ENCODE data around the gene NEGR1.
A peak's percentile ranks its signal among the peaks of the same experiment; 100 is the strongest.

The NEGR1 gene

GRCh38 chr1:71660411-71660810, 621.9 kb downstream of the NEGR1 start:
- DNase-seq, result no peak

GRCh38 chr1:71657891-71658679, 624.3 kb downstream of the NEGR1 start:
- DNase-seq, result no peak

GRCh38 chr1:71656902-71657301, 625.4 kb downstream of the NEGR1 start:
- no peak for DNase-seq

- no peak for DNase-seq
Measured at GRCh38 chr1:71655604-71656003, 626.7 kb downstream of the NEGR1 start.

- DNase-seq, result no peak
Measured at GRCh38 chr1:71653952-71654351, 628.4 kb downstream of the NEGR1 start.

GRCh38 chr1:71651214-71651613, 631.1 kb downstream of the NEGR1 start:
- DNase-seq, result no peak

- DNase-seq, result peak; percentile 14
Measured at GRCh38 chr1:71650119-71650518, 632.2 kb downstream of the NEGR1 start.

GRCh38 chr1:71649608-71650007, 632.7 kb downstream of the NEGR1 start:
- no peak for DNase-seq

GRCh38 chr1:71647513-71648300, 634.6 kb downstream of the NEGR1 start:
- DNase-seq, result no peak

GRCh38 chr1:71645015-71645414, 637.3 kb downstream of the NEGR1 start:
- DNase-seq, result no peak

- no peak for DNase-seq
Measured at GRCh38 chr1:71641903-71642302, 640.4 kb downstream of the NEGR1 start.

- peak; percentile 88 for DNase-seq
Measured at GRCh38 chr1:71640998-71641397, 641.3 kb downstream of the NEGR1 start.

- no peak for DNase-seq
Measured at GRCh38 chr1:71640116-71640515, 642.2 kb downstream of the NEGR1 start.

GRCh38 chr1:71638081-71638766, 644.1 kb downstream of the NEGR1 start:
- no peak for DNase-seq

GRCh38 chr1:71635568-71635967, 646.8 kb downstream of the NEGR1 start:
- no peak for DNase-seq

- no peak for DNase-seq
Measured at GRCh38 chr1:71634159-71634558, 648.2 kb downstream of the NEGR1 start.

GRCh38 chr1:71630073-71630472, 652.3 kb downstream of the NEGR1 start:
- DNase-seq, result no peak

- no peak for DNase-seq
Measured at GRCh38 chr1:71625004-71625403, 657.3 kb downstream of the NEGR1 start.

- no peak for DNase-seq
Measured at GRCh38 chr1:71623888-71624287, 658.5 kb downstream of the NEGR1 start.

GRCh38 chr1:71621785-71622184, 660.6 kb downstream of the NEGR1 start:
- DNase-seq, result no peak

- DNase-seq, result no peak
Measured at GRCh38 chr1:71618766-71619530, 663.4 kb downstream of the NEGR1 start.

- no peak for DNase-seq
Measured at GRCh38 chr1:71618191-71618590, 664.1 kb downstream of the NEGR1 start.

GRCh38 chr1:71610476-71610875, 671.9 kb downstream of the NEGR1 start:
- no peak for DNase-seq
